ENCODE results near the gene CACNG6.
"Not testable (repeated sequence)": the region's sequence is repeated elsewhere in the genome, so short reads cannot be mapped to it uniquely, and the experiment has no call there.

- TF ChIP-seq EZH2phosphoT487 (IDR thresholded peaks at IDR 0.05; ENCODE audit: low read depth); CTCF (IDR thresholded peaks at IDR 0.05; ENCODE audit: low read depth, low read length): not testable (repeated sequence)
These were observed 42.8 kb upstream of the CACNG6 start for GRCh38 chr19:53948611-53949010.

All from OCI-LY3 (cell line).